HCT116 (cell line): ENCODE measurements around the gene ZNF516. TPM values are rescaled to one million over a fixed set of nuclear protein-coding genes. Genes with fewer than 3 reads are reported as not detected.

Source experiments
- ATAC-seq: fragments of 200-7000 bp; cut with Tn5 transposase; 2 replicates; pipeline ENCODE4 v1.9.1; 2020; ENCODE audit warnings: mild to moderate bottlenecking, moderate library complexity
- BruUV-seq: library from RNA; stranded (reverse); fragments of 400-500 nt; replicated peaks from 2 replicates; lab custom pipeline; 2021; lab: Mats Ljungman, UMichigan
- CTCF ChIA-PET: fragments of 300-600 bp; sonication (Branson Sonifier 250); formaldehyde crosslinking; loops from one replicate; lab custom pipeline; 2021; ENCODE audit warnings: antibody characterized with exemption; lab: Charles Lee
- POLR2A ChIA-PET: fragments of 300-600, 350-600 bp; sonication (Branson Sonifier 250); formaldehyde crosslinking; loops from one replicate; lab custom pipeline; 2021; ENCODE audit warnings: antibody characterized with exemption; lab: Charles Lee
- RAD21 ChIA-PET, 2 experiments: fragments of 300-600 bp; sonication (Branson Sonifier 250); formaldehyde crosslinking; loops; one replicate each; lab custom pipeline; 2023; ENCODE audit warnings: low total read pairs in 2 of 2; ENCODE audit not compliant: uncharacterized antibody in 2 of 2, unreplicated experiment in 2 of 2, low non-redundant PET in 1 of 2; lab: Charles Lee
- DNase-seq: peaks from one replicate; pipeline ENCODE4 v3.0.0-alpha.2; 2010; ENCODE audit warnings: low read depth, low spot score
- H2AFZ ChIP-seq: fragments of 200-600 bp; shearing (Covaris generic), sonication (generic); 2 replicates; pipeline ENCODE4 v1.6.1; 2017; ENCODE audit warnings: low read depth, mixed run types, mixed read lengths, antibody characterized with exemption, low read length; ENCODE audit not compliant: poor library complexity, severe bottlenecking
- H3K27ac ChIP-seq: 2 replicates; pipeline ENCODE4 v1.5.1; 2012; ENCODE audit warnings: low read depth, low read length
- H3K27me3 ChIP-seq: fragments of 200-600 bp; sonication (generic); 2 replicates; pipeline ENCODE4 v1.6.1; 2016; ENCODE audit warnings: mixed run types, low read length, mixed read lengths; ENCODE audit not compliant: insufficient read depth
- H3K36me3 ChIP-seq, 2 experiments: fragments of 200-500 bp in 1 of 2; fragments of 200-600 bp in 1 of 2; sonication (Bioruptor generic) in 1 of 2; sonication (generic) in 1 of 2; 2 replicates each; pipeline versions ENCODE4 v1.5.1 to v1.6.1; 2014 to 2016; ENCODE audit warnings: low read length in 2 of 2, inconsistent platforms in 1 of 2, mixed read lengths in 1 of 2, mixed run types in 1 of 2; ENCODE audit not compliant: insufficient read depth in 2 of 2, control insufficient read depth in 1 of 2
- H3K4me1 ChIP-seq, 2 experiments: fragments of 200-600 bp in 1 of 2; sonication (generic) in 1 of 2; 2 replicates each; pipeline versions ENCODE4 v1.5.1 to v1.6.1; 2012 to 2017; ENCODE audit warnings: low read length in 2 of 2, inconsistent platforms in 1 of 2, mild to moderate bottlenecking in 1 of 2, mixed read lengths in 1 of 2, mixed run types in 1 of 2, moderate library complexity in 1 of 2; ENCODE audit not compliant: insufficient read depth in 2 of 2, control insufficient read depth in 1 of 2
- H3K4me2 ChIP-seq: fragments of 200-600 bp; sonication (generic); 2 replicates; pipeline ENCODE4 v1.6.1; 2017; ENCODE audit warnings: mixed run types, low read length, mixed read lengths
- H3K4me3 ChIP-seq, 2 experiments: fragments of 200-600 bp in 1 of 2; sonication (generic) in 1 of 2; replicated peaks in 1 of 2; 2 replicates each; pipeline ENCODE4 v1.5.1; 2011 to 2016; ENCODE audit warnings: low read length in 2 of 2, control low read depth in 1 of 2, low read depth in 1 of 2, mild to moderate bottlenecking in 1 of 2, mixed read lengths in 1 of 2, mixed run types in 1 of 2
- H3K79me2 ChIP-seq: fragments of 200-600 bp; sonication (generic); 2 replicates; pipeline ENCODE4 v1.6.1; 2017; ENCODE audit warnings: mild to moderate bottlenecking, mixed run types, low read length, moderate library complexity, mixed read lengths; ENCODE audit not compliant: insufficient read depth
- H3K9ac ChIP-seq: fragments of 200-600 bp; sonication (generic); 2 replicates; pipeline ENCODE4 v1.6.1; 2016; ENCODE audit warnings: low read length, mixed read lengths
- H3K9me2 ChIP-seq: fragments of 200-600 bp; sonication (generic), shearing (Covaris generic); 2 replicates; pipeline ENCODE4 v1.6.1; 2017; ENCODE audit warnings: mixed run types, mild to moderate bottlenecking, moderate library complexity; ENCODE audit not compliant: insufficient read depth
- H3K9me3 ChIP-seq, 2 experiments: fragments of 200-500 bp in 1 of 2; fragments of 200-600 bp in 1 of 2; sonication (Bioruptor generic) in 1 of 2; sonication (generic) in 1 of 2; 2 replicates each; pipeline ENCODE4 v1.6.1; 2014 to 2017; ENCODE audit warnings: low read length in 2 of 2, mixed read lengths in 2 of 2, inconsistent platforms in 1 of 2, low read depth in 1 of 2, mild to moderate bottlenecking in 1 of 2, mixed run types in 1 of 2, moderate library complexity in 1 of 2; ENCODE audit not compliant: control insufficient read depth in 1 of 2, insufficient read depth in 1 of 2
- H4K20me1 ChIP-seq: fragments of 200-600 bp; sonication (generic), shearing (Covaris generic); 2 replicates; pipeline ENCODE4 v1.6.1; 2017; ENCODE audit warnings: mixed run types, mild to moderate bottlenecking, moderate library complexity; ENCODE audit not compliant: insufficient read depth
- ATF3 ChIP-seq: IDR thresholded peaks from 2 replicates; pipeline ENCODE4 v1.6.1; 2012
- CBX3 ChIP-seq: IDR thresholded peaks from 2 replicates; pipeline ENCODE4 v1.6.1; 2012; ENCODE audit warnings: low read depth
- CEBPB ChIP-seq: IDR thresholded peaks from 2 replicates; pipeline ENCODE4 v1.6.1; 2012; ENCODE audit warnings: low read depth
- ELF1 ChIP-seq: IDR thresholded peaks from 2 replicates; pipeline ENCODE4 v1.6.1; 2012; ENCODE audit warnings: low read depth, borderline replicate concordance
- EZH2 ChIP-seq: fragments of 200-600 bp; sonication (generic); IDR thresholded peaks from 2 replicates; pipeline ENCODE4 v1.6.1; 2017; ENCODE audit warnings: antibody characterized with exemption, mixed run types
- EZH2phosphoT487 ChIP-seq: fragments of 200-600 bp; IDR thresholded peaks from 2 replicates; pipeline ENCODE4 v1.6.1; 2018; ENCODE audit warnings: antibody characterized with exemption, borderline replicate concordance
- JUND ChIP-seq: IDR thresholded peaks from 2 replicates; pipeline ENCODE4 v1.6.1; 2012
- MAX ChIP-seq: IDR thresholded peaks from 2 replicates; pipeline ENCODE4 v1.6.1; 2012
- POLR2A ChIP-seq: IDR thresholded peaks from 2 replicates; pipeline ENCODE4 v1.7.0; 2011; ENCODE audit warnings: borderline replicate concordance; ENCODE audit not compliant: insufficient read depth, insufficient read length; ENCODE audit errors: extremely low read depth
- RAD21 ChIP-seq: IDR thresholded peaks from 2 replicates; pipeline ENCODE4 v1.6.1; 2012; ENCODE audit warnings: low read depth, mild to moderate bottlenecking
- SP1 ChIP-seq: IDR thresholded peaks from 2 replicates; pipeline ENCODE4 v1.6.1; 2012; ENCODE audit warnings: low read depth
- SRF ChIP-seq: IDR thresholded peaks from 2 replicates; pipeline ENCODE4 v1.6.1; 2012; ENCODE audit warnings: low read depth
- TCF7L2 ChIP-seq: IDR thresholded peaks from 2 replicates; pipeline ENCODE4 v1.7.0; 2011; ENCODE audit warnings: borderline replicate concordance, inconsistent platforms; ENCODE audit not compliant: insufficient read depth, insufficient read length; ENCODE audit errors: extremely low read depth
- YY1 ChIP-seq: IDR thresholded peaks from 2 replicates; pipeline ENCODE4 v1.6.1; 2011; ENCODE audit warnings: low read length, low read depth, moderate library complexity, mild to moderate bottlenecking; ENCODE audit not compliant: insufficient replicate concordance; ENCODE audit errors: extremely low read depth
- ZBTB33 ChIP-seq: IDR thresholded peaks from 2 replicates; pipeline ENCODE4 v1.6.1; 2011; ENCODE audit warnings: mild to moderate bottlenecking, low read length, moderate library complexity; ENCODE audit not compliant: insufficient replicate concordance; ENCODE audit errors: extremely low read depth
- ZFX ChIP-seq: fragments of 450-650 bp; IDR thresholded peaks from 2 replicates; pipeline ENCODE4 v1.6.1; 2017
- ZNF274 ChIP-seq: fragments of 200-500 bp; sonication (Bioruptor generic); IDR thresholded peaks from 2 replicates; pipeline ENCODE4 v1.6.1; 2014; ENCODE audit warnings: mild to moderate bottlenecking, low read depth, low read length, inconsistent platforms
- intact Hi-C: fragments of 100-400 bp; cut with micrococcal nuclease; formaldehyde crosslinking; loops from 2 replicates; pipeline ENCODE4 v1.10.0; 2022
- total RNA-seq: library from RNA; stranded (reverse); gene quantifications from one replicate; pipeline ENCODE4 v1.2.1, GENCODE V29; 2021; ENCODE audit not compliant: unreplicated experiment
- TF ChIP-seq, protein P1 (sequence below), 3 experiments: fragments of 200-600 bp in 1 of 3; sonication (generic) in 1 of 3; IDR thresholded peaks in 2 of 3; conservative IDR thresholded peaks in 1 of 3; 2 replicates each; pipeline ENCODE4 v1.5.1; 2012 to 2017; ENCODE audit warnings: low read depth in 2 of 3, low read length in 2 of 3, antibody characterized with exemption in 1 of 3, borderline replicate concordance in 1 of 3, control low read depth in 1 of 3, mild to moderate bottlenecking in 1 of 3, mixed read lengths in 1 of 3, mixed run types in 1 of 3, moderate library complexity in 1 of 3; ENCODE audit not compliant: insufficient read depth in 1 of 3

ZNF516 gene
- total RNA-seq, 1 experiment from 2014 or later = 32.0 TPM

- TF ChIP-seq JUND (no peak), YY1 (no peak), TCF7L2 (no peak), CBX3 (no peak), EZH2phosphoT487 (no peak), ZFX (no peak), MAX (no peak), ELF1 (no peak), CEBPB (no peak), RAD21 (no peak), ZBTB33 (no peak), EZH2 (no peak), SP1 (no peak), ATF3 (no peak), ZNF274 (no peak), POLR2A (no peak), SRF (no peak)
- TF ChIP-seq, protein P1, sequence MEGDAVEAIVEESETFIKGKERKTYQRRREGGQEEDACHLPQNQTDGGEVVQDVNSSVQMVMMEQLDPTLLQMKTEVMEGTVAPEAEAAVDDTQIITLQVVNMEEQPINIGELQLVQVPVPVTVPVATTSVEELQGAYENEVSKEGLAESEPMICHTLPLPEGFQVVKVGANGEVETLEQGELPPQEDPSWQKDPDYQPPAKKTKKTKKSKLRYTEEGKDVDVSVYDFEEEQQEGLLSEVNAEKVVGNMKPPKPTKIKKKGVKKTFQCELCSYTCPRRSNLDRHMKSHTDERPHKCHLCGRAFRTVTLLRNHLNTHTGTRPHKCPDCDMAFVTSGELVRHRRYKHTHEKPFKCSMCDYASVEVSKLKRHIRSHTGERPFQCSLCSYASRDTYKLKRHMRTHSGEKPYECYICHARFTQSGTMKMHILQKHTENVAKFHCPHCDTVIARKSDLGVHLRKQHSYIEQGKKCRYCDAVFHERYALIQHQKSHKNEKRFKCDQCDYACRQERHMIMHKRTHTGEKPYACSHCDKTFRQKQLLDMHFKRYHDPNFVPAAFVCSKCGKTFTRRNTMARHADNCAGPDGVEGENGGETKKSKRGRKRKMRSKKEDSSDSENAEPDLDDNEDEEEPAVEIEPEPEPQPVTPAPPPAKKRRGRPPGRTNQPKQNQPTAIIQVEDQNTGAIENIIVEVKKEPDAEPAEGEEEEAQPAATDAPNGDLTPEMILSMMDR (IDR thresholded peaks at IDR 0.05 in 2 of 3, conservative IDR thresholded peaks at IDR 0.05 in 1 of 3; ENCODE audit: borderline replicate concordance in 1 of 3, insufficient read depth in 1 of 3, low read depth in 2 of 3, low read length in 2 of 3) = no peak
- Histone ChIP-seq H3K9me3 (no peaks in the 10 kb centered on the region), H3K4me1 (no peaks in the 10 kb centered on the region), H3K27me3 (no peaks in the 10 kb centered on the region), H3K4me3 (no peak overlapping the region), H3K79me2 (peaks cover 22% of the 10 kb centered on the region), H3K9me2 (no peaks in the 10 kb centered on the region), H3K36me3 (no peaks in the 10 kb centered on the region), H3K9ac (no peak overlapping the region), H4K20me1 (no peaks in the 10 kb centered on the region), H3K27ac (no peak overlapping the region), H2AFZ (no peak overlapping the region), H3K4me2 (no peak overlapping the region)
- DNase-seq (no peak), ATAC-seq (no peak)
- intact Hi-C loops = no loop called here
- RAD21 ChIA-PET = no interaction called here
- CTCF ChIA-PET = no interaction called here
- BruUV-seq = no TSS peak
- POLR2A ChIA-PET = no interaction called here
Observed at GRCh38 chr18:76484749-76485387, 10.2 kb downstream of the ZNF516 start.
